H9 (cell line): ENCODE measurements around the gene CD300A. TPM values are rescaled to one million over a fixed set of nuclear protein-coding genes. Genes with fewer than 3 reads are reported as not detected.

Experiments used
- DNase-seq: peaks from one replicate; pipeline ENCODE4 v3.0.0-alpha.2; 2017
- H2AFZ ChIP-seq: one replicate; pipeline ENCODE4 v1.6.1; 2013; ENCODE audit warnings: mild to moderate bottlenecking, low read length, control low read depth, moderate library complexity
- H2AK5ac ChIP-seq: 2 replicates; pipeline ENCODE4 v1.6.1; 2013; ENCODE audit warnings: low read length, control low read depth, mixed read lengths; ENCODE audit not compliant: insufficient read length
- H2BK120ac ChIP-seq: one replicate; pipeline ENCODE4 v1.6.1; 2013; ENCODE audit warnings: low read depth, mild to moderate bottlenecking, low read length, control low read depth, inconsistent platforms; ENCODE audit not compliant: poor library complexity, severe bottlenecking
- H2BK12ac ChIP-seq: 2 replicates; pipeline ENCODE4 v1.6.1; 2013; ENCODE audit warnings: low read length, control low read depth, mixed read lengths, low read depth; ENCODE audit not compliant: insufficient read length
- H2BK15ac ChIP-seq: 2 replicates; pipeline ENCODE4 v1.6.1; 2013; ENCODE audit warnings: low read depth, low read length, control low read depth
- H2BK20ac ChIP-seq: one replicate; pipeline ENCODE4 v1.6.1; 2013; ENCODE audit warnings: low read depth, mild to moderate bottlenecking, low read length, control low read depth, inconsistent platforms; ENCODE audit not compliant: poor library complexity, severe bottlenecking
- H2BK5ac ChIP-seq: 2 replicates; pipeline ENCODE4 v1.6.1; 2013; ENCODE audit warnings: low read length, control low read depth, mixed read lengths; ENCODE audit not compliant: insufficient read length
- H3K14ac ChIP-seq: 2 replicates; pipeline ENCODE4 v1.6.1; 2013; ENCODE audit warnings: low read length, control low read depth; ENCODE audit not compliant: insufficient read depth
- H3K18ac ChIP-seq: 2 replicates; pipeline ENCODE4 v1.6.1; 2013; ENCODE audit warnings: low read depth, mild to moderate bottlenecking, mixed read lengths, low read length, control low read depth; ENCODE audit not compliant: insufficient read length
- H3K23ac ChIP-seq: 2 replicates; pipeline ENCODE4 v1.6.1; 2013; ENCODE audit warnings: low read length, control low read depth, mixed read lengths, low read depth; ENCODE audit not compliant: insufficient read length
- H3K23me2 ChIP-seq: 2 replicates; pipeline ENCODE4 v1.6.1; 2013; ENCODE audit warnings: low read depth, mild to moderate bottlenecking, mixed read lengths, low read length, control low read depth; ENCODE audit not compliant: insufficient read length, poor library complexity, severe bottlenecking
- H3K27ac ChIP-seq: 2 replicates; pipeline ENCODE4 v1.5.1; 2013; ENCODE audit warnings: low read length, control low read depth, mixed read lengths, low read depth; ENCODE audit not compliant: insufficient read length
- H3K27me3 ChIP-seq: 2 replicates; pipeline ENCODE4 v1.6.1; 2013; ENCODE audit warnings: low read length, control low read depth, inconsistent platforms; ENCODE audit not compliant: insufficient read depth
- H3K4ac ChIP-seq: 2 replicates; pipeline ENCODE4 v1.6.1; 2013; ENCODE audit warnings: low read depth, mild to moderate bottlenecking, control low read depth, inconsistent platforms, low read length, moderate library complexity
- H3K4me1 ChIP-seq: 2 replicates; pipeline ENCODE4 v1.6.1; 2013; ENCODE audit warnings: low read length, control low read depth, inconsistent platforms; ENCODE audit not compliant: insufficient read depth
- H3K4me2 ChIP-seq: 2 replicates; pipeline ENCODE4 v1.6.1; 2013; ENCODE audit warnings: low read length, control low read depth, mixed read lengths; ENCODE audit not compliant: insufficient read length, insufficient read depth
- H3K56ac ChIP-seq: 2 replicates; pipeline ENCODE4 v1.6.1; 2013; ENCODE audit warnings: low read depth, mild to moderate bottlenecking, mixed read lengths, low read length, control low read depth; ENCODE audit not compliant: insufficient read length
- H3K79me1 ChIP-seq: 2 replicates; pipeline ENCODE4 v1.6.1; 2013; ENCODE audit warnings: low read depth, mild to moderate bottlenecking, moderate library complexity, low read length, control low read depth, inconsistent platforms; ENCODE audit not compliant: insufficient read depth, poor library complexity, severe bottlenecking
- H3K79me2 ChIP-seq: 2 replicates; pipeline ENCODE4 v1.6.1; 2013; ENCODE audit warnings: low read length, control low read depth, inconsistent platforms; ENCODE audit not compliant: insufficient read depth
- H3K9ac ChIP-seq: 2 replicates; pipeline ENCODE4 v1.6.1; 2013; ENCODE audit warnings: low read length, control low read depth, mixed read lengths; ENCODE audit not compliant: insufficient read length; ENCODE audit errors: extremely low read depth
- H3K9me3 ChIP-seq: one replicate; pipeline ENCODE4 v1.6.1; 2013; ENCODE audit warnings: low read depth, low read length, inconsistent platforms; ENCODE audit not compliant: control insufficient read depth
- H3T11ph ChIP-seq: one replicate; pipeline ENCODE4 v1.6.1; 2013; ENCODE audit warnings: mild to moderate bottlenecking, low read length, control low read depth, inconsistent platforms
- H4K20me1 ChIP-seq: one replicate; pipeline ENCODE4 v1.6.1; 2013; ENCODE audit not compliant: control insufficient read depth, insufficient read length, insufficient read depth
- H4K5ac ChIP-seq: 2 replicates; pipeline ENCODE4 v1.6.1; 2013; ENCODE audit warnings: low read depth, mild to moderate bottlenecking, mixed read lengths, low read length, control low read depth; ENCODE audit not compliant: insufficient read length
- H4K8ac ChIP-seq: replicated peaks from 2 replicates; pipeline ENCODE4 v1.6.1; 2013; ENCODE audit warnings: low read length, control low read depth, mixed read lengths, low read depth; ENCODE audit not compliant: insufficient read length
- H4K91ac ChIP-seq: 2 replicates; pipeline ENCODE4 v1.6.1; 2013; ENCODE audit warnings: low read depth, mild to moderate bottlenecking, moderate library complexity, mixed read lengths, low read length, control low read depth; ENCODE audit not compliant: insufficient read length
- H3K27ac Mint-ChIP-seq, 3 experiments: 2 replicates in 2 of 3; 3 replicates in 1 of 3; pipeline ENCODE4 v1.8.0; 2020 to 2021; ENCODE audit warnings: mixed read lengths in 3 of 3, mild to moderate bottlenecking in 1 of 3, moderate library complexity in 1 of 3
- H3K27me3 Mint-ChIP-seq: 2 replicates; pipeline ENCODE4 v1.8.0; 2021; ENCODE audit warnings: low read depth, mild to moderate bottlenecking, moderate library complexity, mixed read lengths
- H3K36me3 Mint-ChIP-seq, 3 experiments: 2 replicates in 2 of 3; 3 replicates in 1 of 3; pipeline ENCODE4 v1.8.0; 2020 to 2021; ENCODE audit warnings: low read depth in 3 of 3, mixed read lengths in 3 of 3; ENCODE audit not compliant: insufficient read depth in 1 of 3
- H3K4me1 Mint-ChIP-seq, 2 experiments: 2 replicates each; pipeline ENCODE4 v1.8.0; 2020; ENCODE audit warnings: mixed read lengths in 2 of 2
- H3K4me3 Mint-ChIP-seq, 2 experiments: 2 replicates in 1 of 2; 3 replicates in 1 of 2; pipeline ENCODE4 v1.8.0; 2020 to 2021; ENCODE audit warnings: mild to moderate bottlenecking in 2 of 2, mixed read lengths in 2 of 2, moderate library complexity in 1 of 2
- H3K9me3 Mint-ChIP-seq, 2 experiments: 2 replicates in 1 of 2; 3 replicates in 1 of 2; pipeline ENCODE4 v1.8.0; 2020; ENCODE audit warnings: mild to moderate bottlenecking in 2 of 2, mixed read lengths in 2 of 2, moderate library complexity in 1 of 2
- CTCF ChIP-seq: fragments of 200-600 bp; sonication (generic); conservative IDR thresholded peaks from 3 replicates; pipeline ENCODE4 v1.8.0; 2021; ENCODE audit warnings: antibody characterized with exemption, mild to moderate bottlenecking
- WGBS: extraction: QIAGEN DNeasy Blood & Tissue Kit; methylation state at CpG from one replicate; pipeline ENCODE4 v1.1.7; 2013; ENCODE audit warnings: missing lambda C conversion rate, low lambda C conversion rate, mixed read lengths; ENCODE audit not compliant: insufficient read length; ENCODE audit errors: extremely low coverage; 5-methylcytosine and 5-hydroxymethylcytosine counted together
- total RNA-seq: library from RNA; stranded (reverse); gene quantifications from 2 replicates; pipeline ENCODE4 v1.2.1, GENCODE V29; 2021

The CD300A gene
- total RNA-seq, 1 experiment from 2014 or later: not detected

GRCh38 chr17:74452841-74453661 lies 13.4 kb upstream of the CD300A start:
- H3K27me3 Mint-ChIP-seq: peaks cover 54% of the 10 kb centered on the region
- H2BK15ac ChIP-seq: no peak overlapping the region
- H3K36me3 Mint-ChIP-seq: no peaks in the 10 kb centered on the region
- H3K14ac ChIP-seq: no peak overlapping the region
- no peak overlapping the region for H3K27ac ChIP-seq
- H2BK120ac ChIP-seq: no peak overlapping the region
- no peak overlapping the region for H4K8ac ChIP-seq
- no peaks in the 10 kb centered on the region for H3K79me1 ChIP-seq
- WGBS: no CpG with 5 or more reads among the region's 22 CpGs
- peaks cover 6% of the 10 kb centered on the region; the same call in 1 of the 2 replicates for H3K4me1 ChIP-seq
- H3K4me3 Mint-ChIP-seq: peak overlapping the region; percentile 44 to 75
- H4K91ac ChIP-seq: no peak overlapping the region
- H3K9me3 Mint-ChIP-seq: no peaks in the 10 kb centered on the region
- no peaks in the 10 kb centered on the region for H3K9me3 ChIP-seq
- no peak overlapping the region for H3K27ac Mint-ChIP-seq
- H3K4ac ChIP-seq: no peak overlapping the region
- H3K18ac ChIP-seq: no peak overlapping the region
- H4K20me1 ChIP-seq: no peaks in the 10 kb centered on the region
- DNase-seq: peak; percentile 69
- H3K23ac ChIP-seq: no peak overlapping the region
- H3K79me2 ChIP-seq: no peaks in the 10 kb centered on the region
- no peak overlapping the region for H2AK5ac ChIP-seq
- peaks cover 11% of the 10 kb centered on the region; the same call in 1 of the 2 replicates for H3K27me3 ChIP-seq
- peaks cover 36 to 52% of the 10 kb centered on the region in 2 experiments for H3K4me1 Mint-ChIP-seq
- no peak overlapping the region for H2BK20ac ChIP-seq
- no peak overlapping the region for H3K56ac ChIP-seq
- H2AFZ ChIP-seq: no peak overlapping the region
- H2BK12ac ChIP-seq: no peak overlapping the region
- H3K4me2 ChIP-seq: peak overlapping the region; percentile 53
- H3T11ph ChIP-seq: no peak overlapping the region
- H3K23me2 ChIP-seq: peaks cover 7% of the 10 kb centered on the region
- no peak overlapping the region for H4K5ac ChIP-seq
- no peak for TF ChIP-seq CTCF
- no peak overlapping the region for H3K9ac ChIP-seq
- no peak overlapping the region for H2BK5ac ChIP-seq
